Measurements from ENCODE around the gene CCDC15. TPM values are rescaled to one million over a fixed set of nuclear protein-coding genes. Genes with fewer than 3 reads are reported as not detected.
"Not testable (repeated sequence)": the region's sequence is repeated elsewhere in the genome, so short reads cannot be mapped to it uniquely, and the experiment has no call there.

CCDC15 gene
- polyA plus RNA-seq, 3 donors = 3.7 to 4.4 (median 4.2) TPM

DNA sequence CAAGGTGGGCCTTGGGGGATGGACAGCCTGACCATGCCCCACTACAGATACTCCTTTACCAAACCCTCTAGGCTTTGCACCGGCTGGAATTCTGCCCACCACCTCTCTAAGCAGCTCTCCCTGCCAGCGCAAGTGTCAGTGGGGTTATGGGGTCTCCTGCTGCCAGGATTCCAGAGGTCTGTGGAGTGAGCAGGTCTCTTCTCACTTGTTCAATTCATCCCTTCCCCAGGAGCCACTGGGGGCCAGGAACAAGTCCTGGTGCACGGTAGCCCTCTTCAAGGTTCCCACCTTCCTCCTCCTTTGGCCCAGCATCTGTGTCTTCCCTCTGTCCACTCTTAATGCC, 30.5 kb downstream of the CCDC15 start:
- no peak for DNase-seq (ENCODE audit: low read depth in 3 of 3, low spot score in 2 of 3)

DNA sequence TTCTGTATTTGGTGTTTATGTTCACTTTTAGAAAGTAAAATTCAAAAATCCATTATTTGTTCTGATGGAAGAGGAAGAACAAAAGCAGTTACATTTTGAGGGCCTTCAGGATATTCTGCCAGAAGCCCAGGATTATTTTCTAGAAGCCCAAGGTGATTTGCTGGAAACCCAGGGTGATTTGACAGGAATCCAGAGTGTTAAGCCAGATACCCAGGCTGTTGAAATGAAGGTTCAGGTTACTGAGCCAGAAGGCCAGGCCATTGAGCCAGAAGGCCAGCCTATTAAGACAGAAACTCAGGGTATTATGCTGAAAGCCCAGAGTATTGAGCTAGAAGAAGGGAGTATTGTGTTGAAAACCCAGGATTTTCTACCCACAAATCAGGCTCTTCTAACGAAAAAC, 33.1 kb downstream of the CCDC15 start:
- no peak for DNase-seq (ENCODE audit: low read depth in 3 of 3, low spot score in 2 of 3)

DNA sequence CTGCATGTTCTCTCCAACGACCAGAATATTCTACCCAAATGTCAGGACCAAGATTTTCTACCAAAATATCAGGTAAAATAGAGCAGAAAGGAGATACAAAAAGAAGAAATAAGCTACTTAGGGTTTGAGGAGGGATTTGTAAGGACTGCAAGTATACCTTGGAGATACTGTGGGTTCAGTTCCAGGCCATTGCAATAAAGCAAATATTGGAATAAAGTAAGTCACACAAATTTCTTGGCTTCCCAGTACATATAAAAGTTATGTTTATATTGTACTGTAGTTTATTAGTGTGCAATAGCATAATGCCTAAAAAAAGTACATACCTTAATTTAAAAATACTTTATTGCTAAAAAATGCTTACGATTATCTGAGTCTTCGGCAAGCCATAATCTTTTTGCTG, 34.1 kb downstream of the CCDC15 start:
- no peak for DNase-seq (ENCODE audit: low read depth in 3 of 3, low spot score in 2 of 3)

DNA sequence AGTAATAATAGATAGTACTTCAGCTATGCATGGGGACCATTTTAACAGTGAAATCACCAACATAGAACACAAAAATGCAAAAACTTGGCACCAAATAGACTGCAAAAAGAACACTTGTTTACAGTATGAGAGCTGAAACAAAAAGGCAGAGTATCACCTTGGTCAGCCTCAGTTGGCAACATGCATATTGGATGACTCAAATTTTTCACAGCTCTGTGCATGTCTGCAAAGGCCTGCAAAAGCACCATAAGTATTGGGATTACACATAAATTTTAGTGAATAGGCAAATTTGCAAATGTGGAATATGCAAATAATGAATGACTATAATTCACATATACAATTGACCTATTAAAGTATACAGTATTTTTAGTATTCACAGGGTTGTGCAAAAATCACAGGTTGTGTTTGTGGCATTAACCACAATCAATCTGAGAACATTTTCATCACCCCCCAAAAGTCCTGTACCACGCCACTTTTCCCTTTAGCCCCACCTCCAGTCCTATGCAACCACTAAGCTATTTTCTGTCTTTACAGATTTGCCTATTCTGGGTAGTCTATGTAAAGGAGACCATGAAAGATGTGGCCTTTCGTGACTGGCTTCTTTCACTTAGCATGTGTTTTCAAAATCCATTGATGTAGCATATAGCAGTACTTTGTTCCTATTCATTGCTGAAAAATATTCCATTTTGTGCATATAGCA, 47.2 kb downstream of the CCDC15 start:
- DNase-seq (ENCODE audit: low read depth in 3 of 3, low spot score in 2 of 3) = no peak

DNA sequence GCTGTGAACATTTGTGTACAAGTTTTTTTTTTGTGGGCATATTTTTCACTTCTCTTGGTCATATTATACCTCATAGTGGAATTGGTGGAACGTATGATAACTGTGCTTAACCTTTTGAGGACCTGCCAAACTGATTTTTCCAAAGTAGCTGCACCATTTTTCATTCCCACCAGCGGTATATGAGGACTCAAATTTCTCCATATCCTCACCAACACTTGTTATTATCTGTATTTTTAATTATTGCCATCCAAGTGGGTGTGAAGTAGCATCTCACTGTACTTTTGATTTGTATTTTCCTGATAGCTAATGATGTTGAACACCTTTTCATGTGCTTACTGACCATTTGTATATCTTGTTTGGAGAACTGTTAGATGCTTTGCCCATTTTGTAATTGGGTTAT, 47.8 kb downstream of the CCDC15 start:
- DNase-seq (ENCODE audit: low read depth in 3 of 3, low spot score in 2 of 3) = no peak

DNA sequence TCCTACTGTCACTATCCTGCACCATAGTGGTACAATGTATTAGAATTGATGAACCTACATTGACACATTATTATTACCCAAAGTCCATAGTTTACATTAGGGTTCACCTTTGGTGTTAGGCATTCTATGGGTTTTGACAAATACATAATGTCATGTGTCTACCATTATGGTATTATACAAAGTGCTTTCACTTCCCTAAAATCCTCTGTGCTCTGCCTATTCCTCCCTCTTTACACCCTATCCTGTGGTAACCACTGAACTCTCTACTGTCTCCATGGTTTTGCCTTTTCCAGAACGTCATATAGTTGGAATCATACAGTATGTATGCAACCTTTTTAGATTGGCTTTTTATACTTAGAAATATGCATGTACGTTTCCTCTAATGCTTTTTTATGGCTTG, 51.5 kb downstream of the CCDC15 start:
- DNase-seq (ENCODE audit: low read depth in 3 of 3, low spot score in 2 of 3) = no peak

DNA sequence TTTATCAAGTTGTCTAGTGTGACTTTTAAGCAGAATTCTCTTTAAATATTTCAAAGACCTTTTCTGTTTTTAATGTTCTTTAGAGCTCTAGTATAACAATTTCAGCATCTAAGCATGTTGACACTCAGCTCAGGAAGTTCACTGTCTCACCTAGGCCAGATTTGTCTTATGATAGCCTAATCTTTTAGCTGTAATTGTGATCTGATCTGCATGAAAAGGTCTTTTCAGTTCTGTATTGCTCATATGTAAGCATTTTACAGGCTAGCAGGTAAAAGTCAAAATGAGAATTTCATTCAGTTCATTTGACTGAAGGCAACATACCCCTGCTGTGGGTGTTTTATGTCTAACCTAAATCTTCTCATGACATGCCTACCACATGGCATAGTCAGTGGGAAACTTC, 62.4 kb downstream of the CCDC15 start:
- DNase-seq (ENCODE audit: low read depth in 3 of 3, low spot score in 2 of 3) = no peak

DNA sequence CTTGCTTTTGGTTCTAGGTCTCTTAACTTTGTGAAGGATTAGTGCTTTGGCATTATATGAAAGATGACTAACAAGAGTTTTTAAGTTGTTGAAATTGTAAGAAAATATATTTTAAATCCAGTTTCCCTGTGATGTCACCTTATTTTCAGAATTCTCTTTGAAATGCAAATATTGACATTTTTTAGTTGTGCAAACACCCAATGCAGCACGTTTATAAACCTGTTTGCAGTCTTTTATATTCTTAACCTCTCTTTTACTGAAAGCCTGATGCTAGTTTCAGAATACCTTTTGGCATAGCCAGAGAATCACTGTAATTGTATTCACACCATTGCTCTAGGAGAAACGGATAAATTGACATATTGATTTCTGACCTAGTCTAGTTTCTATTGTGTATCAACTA, 66.3 kb downstream of the CCDC15 start:
- no peak for DNase-seq (ENCODE audit: low read depth in 3 of 3, low spot score in 2 of 3)

DNA sequence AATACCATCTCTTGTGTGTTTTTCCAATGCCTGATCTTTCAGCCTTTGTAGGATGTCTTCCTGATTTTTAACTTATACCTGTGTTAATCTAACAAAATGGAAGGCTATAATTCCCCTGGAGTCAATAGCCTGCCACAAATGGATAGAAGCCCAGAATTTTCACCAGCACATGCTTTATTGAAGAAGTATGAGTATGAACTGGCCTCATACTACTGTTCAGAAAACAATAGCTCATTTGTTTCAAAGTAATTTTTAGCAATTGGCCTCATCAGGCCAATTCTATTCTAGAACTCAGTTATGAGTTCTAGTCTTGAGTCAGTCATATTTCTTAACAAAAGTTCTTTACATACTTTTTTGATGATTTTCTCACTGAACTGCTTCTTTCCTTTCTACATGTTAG, 68.5 kb downstream of the CCDC15 start:
- DNase-seq (ENCODE audit: low read depth in 3 of 3, low spot score in 2 of 3) = no peak

DNA sequence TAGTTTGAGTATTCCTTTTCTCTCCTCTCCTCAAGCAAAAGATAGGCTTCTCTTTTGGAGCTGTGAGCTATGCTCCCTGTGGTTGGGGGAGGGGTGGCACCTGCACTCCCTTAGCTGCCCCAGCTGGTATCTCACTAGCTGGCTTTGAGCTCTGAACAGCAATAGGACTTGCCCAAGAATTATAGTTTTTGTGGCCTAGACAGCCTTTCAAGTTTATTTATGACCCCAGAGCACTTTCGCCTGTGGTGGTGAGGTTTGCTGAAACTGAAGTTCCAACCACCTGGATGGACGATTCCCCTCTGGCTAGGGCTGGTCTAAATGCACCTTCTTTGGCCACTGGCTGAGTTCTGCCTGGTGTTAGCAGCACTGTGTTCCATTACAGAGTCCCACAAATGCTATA, 72.0 kb downstream of the CCDC15 start:
- DNase-seq (ENCODE audit: low read depth in 3 of 3, low spot score in 2 of 3) = no peak

DNA sequence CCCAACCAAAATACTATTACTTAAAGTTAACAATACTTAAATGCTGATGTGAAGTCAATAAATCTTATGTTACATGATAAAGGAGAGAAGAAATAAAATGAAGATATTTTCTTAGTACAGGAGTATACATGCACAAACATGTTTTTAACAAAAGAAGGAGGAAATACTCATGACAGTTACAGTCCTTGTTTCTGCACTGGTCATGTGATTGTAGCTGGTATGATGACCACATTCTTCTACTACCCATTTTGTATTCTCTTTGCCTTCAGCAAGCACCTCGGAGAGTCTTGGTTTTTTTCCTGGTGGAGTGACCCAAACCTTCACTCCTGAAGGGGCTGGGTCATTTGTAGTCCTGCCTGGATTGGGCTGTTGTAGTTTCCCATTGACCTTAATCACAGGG, 75.4 kb downstream of the CCDC15 start:
- DNase-seq (ENCODE audit: low read depth in 3 of 3, low spot score in 2 of 3) = not testable (repeated sequence)

DNA sequence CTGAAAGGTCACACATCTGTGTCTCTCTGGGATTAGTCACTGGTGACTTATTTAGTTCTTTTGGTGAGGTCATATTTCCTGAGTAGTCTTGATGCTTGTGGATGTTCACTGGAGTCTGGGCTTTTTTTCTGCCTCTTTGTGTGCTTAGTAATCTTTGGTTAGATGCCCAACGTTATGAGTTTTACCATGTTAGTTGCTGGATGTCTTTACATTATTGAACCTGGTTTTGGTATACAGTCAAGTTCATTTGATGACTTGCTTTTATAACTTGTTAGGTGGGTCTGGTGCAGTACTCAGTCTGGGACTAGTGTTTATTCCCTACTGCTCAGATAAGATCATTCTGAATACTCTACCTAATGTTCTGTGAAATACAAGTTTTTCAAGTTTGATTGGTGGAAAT, 82.9 kb downstream of the CCDC15 start:
- DNase-seq (ENCODE audit: low read depth in 3 of 3, low spot score in 2 of 3) = no peak

DNA sequence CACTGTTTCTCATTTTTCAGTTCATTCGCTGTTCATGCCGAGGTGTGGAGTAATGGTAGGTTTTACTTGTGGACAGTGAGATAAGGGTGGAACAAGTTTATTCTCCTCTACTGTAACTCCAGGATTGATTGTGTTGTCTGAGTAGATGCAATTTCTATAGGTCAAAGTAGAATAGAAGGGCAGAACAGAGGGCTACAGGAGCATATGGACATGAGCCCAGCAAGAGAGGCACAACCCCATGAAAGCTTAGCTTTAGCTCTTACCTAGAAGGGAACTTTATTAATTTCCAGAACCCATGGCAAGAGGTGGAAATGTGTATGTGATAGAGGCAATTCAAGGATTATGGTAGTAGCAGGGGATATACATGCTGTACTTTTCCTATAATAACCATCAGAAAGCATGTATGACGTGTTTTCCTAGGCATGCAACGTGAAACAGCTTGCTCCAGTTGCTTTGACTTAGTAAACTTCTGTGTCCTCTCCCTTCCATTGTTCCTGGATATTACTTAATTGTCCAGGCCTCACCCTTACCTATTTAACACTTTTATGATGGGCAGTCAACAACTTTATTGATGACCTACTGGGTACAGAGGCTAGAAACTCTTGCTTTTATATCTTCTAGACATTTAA, 95.3 kb downstream of the CCDC15 start:
- no peak for DNase-seq (ENCODE audit: low read depth in 3 of 3, low spot score in 2 of 3)

DNA sequence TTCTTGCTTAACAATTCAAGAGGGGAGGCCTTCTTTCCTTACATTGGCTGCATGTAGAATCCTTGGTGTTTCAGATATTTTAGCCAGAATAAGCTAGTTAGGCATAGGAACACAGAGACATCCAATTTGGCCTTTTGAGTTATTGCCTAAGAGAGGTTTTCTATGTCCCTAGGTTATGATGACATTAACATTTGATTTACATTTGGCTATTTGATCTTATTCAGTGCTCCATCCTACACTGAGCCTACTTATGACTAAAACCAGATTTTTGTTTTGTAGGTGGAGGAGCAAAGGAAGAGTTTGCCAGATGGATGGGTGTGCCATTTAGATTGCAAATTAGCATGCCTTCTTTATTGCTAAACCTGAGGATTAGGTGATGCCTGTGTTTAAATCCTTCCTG, 98.0 kb downstream of the CCDC15 start:
- DNase-seq (ENCODE audit: low read depth in 3 of 3, low spot score in 2 of 3) = no peak

DNA sequence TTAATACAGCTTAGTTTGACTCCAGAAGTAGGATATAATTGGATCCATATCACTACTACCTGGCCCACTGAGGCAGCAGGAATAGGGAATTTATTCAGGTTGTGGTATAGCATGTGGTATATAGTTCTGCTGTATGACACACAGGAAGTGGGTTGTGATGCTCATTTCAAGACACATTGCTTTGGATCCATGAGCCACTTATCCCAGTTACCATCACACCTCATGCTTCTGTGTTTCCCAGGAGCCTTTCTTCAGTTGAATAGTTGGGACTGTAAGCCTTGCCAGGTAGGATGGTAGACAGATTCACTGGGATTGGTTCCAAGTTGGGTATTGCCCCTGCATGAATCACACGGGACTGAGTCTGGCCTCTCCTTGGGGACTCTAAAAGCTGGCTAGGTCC, 99.2 kb downstream of the CCDC15 start:
- DNase-seq (ENCODE audit: low read depth in 3 of 3, low spot score in 2 of 3) = no peak

DNA sequence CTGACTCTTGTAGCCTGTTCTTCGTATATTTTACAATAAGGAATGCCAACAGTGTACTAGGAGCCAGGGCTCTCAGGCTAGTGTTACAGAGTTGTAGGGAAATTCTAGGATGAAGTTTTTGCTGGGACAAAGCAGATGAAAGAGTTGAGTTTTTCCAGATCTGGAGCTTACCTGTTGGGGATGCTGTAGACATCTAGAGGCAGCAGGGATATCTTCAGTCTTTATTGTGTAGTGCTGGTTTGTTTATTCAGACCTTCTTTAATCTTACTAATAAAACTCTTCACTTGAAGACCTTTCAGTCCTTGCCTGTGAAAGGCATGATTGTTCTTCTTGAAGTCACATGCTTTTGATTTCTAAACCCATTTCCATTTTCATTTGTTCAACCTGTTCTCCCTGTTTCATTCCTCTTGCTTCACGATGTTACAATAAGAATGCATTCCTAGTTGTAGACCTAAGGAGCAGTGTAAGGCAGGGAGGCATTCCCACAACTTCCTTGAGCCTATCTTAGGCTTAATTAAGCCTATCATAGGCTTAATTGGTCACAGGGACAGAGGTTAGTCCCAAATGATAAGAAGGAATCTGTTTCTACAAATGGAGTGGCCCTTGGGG, 101.2 kb downstream of the CCDC15 start:
- DNase-seq (ENCODE audit: low read depth in 3 of 3, low spot score in 2 of 3) = no peak

DNA sequence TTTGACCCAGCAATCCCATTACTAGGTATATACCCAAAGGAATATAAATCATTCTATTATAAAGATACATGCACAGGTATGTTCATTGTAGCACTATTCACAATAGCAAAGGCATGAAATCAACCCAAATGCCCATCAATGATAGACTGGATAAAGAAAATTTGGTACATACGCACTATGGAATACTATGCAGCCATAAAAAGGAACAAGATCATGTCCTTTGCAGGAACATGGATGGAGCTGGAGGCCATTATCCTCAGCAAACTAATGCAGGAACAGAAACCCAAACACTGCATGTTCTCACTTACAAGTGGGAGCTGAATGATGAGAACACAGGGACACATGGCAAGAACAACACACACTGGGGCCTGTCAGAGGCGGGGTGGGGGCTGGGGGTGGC, 102.1 kb downstream of the CCDC15 start:
- DNase-seq (ENCODE audit: low read depth in 3 of 3, low spot score in 2 of 3) = not testable (repeated sequence)

DNA sequence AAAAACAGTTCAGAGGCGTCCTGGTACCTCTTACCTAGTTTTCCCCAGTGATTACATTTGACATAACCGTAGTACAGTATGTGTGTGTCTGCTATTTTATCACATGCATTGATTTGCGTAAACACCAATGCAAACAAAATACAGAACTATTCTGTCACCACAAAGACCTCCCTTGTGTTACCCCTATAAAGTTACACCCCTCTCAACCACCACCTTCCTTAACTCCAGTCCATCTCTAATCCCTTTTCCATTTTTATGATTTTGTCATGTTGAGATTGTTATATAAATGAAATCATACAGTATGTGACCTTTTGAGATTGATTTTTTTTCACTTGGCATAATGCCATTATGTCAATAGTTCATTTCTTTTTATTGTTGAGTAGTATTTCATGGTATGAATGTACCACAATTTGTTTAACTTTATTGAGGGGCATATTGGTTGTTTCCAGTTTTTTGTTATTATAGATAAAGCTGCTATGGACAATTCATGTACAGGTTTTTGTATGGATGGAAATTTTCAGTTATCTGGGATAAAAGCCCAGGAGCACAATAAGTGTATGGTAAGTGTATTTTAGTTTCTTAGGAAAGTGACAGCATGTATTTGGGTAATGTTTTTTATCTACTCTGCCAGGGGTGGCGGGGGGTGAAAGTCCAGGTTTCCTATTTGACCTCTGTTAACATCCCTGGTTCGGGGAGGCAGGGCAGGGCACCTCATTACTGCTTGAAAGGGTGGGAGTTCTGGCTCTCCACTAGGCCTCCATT, 103.1 kb downstream of the CCDC15 start:
- no peak for DNase-seq (ENCODE audit: low read depth in 3 of 3, low spot score in 2 of 3)

DNA sequence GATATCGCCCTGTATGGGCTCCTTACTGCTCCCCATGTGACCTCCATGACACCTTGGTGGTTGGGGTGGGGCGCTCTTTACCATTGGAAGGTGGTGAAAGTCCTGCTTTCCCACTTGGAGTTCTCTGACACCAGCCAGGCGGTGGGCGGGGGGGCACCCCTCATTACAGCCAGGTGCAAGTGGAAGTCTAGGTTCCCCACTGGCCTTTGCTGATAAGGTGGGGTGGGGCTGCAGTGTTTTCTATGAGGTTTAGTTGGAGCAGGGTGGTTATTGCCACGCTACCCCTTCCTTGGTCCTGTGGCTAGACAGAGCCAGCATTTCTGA, 103.7 kb downstream of the CCDC15 start:
- no peak for DNase-seq (ENCODE audit: low read depth in 3 of 3, low spot score in 2 of 3)

DNA sequence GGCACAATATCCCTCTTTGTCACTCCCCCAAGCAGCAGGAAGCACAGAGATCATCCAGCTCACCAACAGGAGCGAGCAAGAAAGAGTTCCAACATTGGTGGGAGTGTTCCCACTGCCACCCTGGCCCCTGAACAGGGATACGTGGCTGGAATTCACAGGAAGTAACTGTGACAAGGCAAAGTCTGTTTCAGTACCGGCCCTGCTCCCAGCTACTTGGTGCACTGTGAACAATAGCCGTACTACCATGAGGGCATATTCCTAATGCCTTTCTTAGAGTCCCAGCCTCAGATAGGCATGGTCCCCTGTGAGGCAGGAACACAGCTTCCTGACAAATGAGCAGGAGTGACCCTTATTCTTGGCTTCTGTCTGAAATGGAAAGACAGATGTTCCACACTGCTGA, 107.3 kb downstream of the CCDC15 start:
- DNase-seq (ENCODE audit: low read depth in 3 of 3, low spot score in 2 of 3) = no peak

DNA sequence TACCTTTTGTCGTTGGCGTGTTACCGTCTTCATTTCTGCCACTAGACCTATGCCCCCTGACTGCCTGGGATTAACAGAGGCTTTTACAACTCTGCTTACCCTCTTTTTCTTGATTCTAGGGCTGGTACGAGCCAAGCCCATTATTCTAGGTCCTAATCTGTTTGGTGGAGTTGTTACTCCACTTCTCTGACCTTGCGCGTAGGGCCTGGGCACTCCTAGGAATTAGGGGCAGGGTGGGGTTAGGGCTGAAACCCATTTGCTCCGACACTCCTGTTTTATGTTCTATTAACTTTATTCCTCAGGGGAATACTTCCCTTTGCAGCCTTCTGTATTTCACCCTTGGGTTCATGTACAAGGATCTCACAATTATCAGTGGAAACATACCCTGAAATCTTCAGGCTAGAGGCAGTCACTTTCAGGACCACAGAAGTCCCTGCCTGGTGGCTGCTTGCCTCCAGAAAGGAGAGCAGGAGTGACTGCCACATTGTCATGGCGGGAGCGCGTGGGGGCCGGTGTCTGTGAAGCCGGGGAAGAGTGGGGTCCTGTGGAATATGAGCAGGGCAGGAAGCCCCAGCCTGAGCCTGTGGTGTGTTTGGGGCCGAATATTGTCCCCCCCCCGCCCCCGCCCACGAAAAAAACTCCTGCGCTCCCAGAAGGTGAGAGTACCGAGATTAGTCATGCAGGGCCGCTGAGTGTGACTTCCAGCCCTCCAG, 108.4 kb downstream of the CCDC15 start:
- no peak for DNase-seq (ENCODE audit: low read depth in 3 of 3, low spot score in 2 of 3)

Data from right renal cortex interstitium (tissue), 3 donors.